ENCODE results near the gene FEM1B.

The FEM1B gene

DNA sequence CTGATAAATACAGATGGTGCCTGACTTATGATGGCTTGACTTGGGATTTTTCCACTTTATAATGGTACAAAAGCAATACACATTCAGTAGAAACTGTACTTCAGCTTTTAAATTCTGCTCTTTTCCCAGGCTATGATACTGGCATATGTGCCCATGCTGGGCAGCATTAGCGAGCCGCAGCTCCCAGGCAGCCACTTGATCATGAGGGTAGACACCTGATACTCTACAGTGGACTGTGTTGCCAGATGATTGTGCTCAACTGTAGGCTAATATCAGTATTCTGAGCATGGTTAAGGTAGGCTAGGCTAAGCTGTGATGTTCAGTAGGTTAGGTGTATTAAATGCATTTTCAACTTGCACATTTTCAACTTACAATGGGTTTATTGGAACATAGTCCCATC lies 17.7 kb upstream of the FEM1B start:
- DNase-seq = peak; percentile 6 to 72 (median 10)

- no peak for DNase-seq
Measured at GRCh38 chr15:68261241-68261640, 16.3 kb upstream of the FEM1B start.

GRCh38 chr15:68261980-68262379 lies 15.6 kb upstream of the FEM1B start:
- no peak for DNase-seq

DNA sequence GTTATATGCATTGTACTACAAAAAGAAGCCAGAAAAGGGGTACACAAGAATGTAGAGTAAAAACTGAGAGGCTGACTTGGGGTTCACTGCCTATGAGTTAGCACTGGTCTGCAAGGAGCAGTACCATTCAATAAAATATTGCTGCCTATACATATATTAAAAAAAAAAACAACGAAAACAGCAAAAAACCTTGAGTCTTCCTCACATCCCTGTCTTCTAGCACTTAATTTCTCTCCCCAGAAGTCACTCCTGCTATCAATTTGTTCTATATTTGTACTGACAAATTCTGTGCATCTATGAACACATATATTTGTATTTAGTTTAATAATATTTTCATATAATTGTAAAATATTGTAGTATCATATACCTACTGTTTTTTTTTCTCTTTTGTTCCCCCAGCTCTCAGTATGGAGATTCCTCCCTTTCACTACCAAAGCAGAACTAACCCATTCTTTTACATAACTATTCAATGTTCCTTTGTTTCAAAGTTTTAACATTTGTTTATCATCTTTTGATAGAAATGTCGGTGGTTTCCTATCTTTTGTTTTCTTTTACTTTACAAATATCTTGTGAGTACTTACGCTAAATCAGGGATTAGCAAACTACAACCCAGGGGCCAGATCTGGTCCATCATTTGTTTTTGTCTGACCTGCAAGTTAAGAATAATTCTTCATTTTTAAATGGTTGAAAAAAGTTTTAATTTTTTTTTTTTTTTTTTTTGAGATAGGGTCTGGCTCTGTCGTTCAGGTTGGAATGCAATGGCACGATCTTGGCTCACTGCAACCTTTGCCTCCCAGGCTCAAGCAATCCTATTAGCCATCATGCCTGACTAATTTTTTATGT lies 14.8 kb upstream of the FEM1B start:
- DNase-seq = no peak

- DNase-seq = no peak
Measured at GRCh38 chr15:68264282-68264681, 13.3 kb upstream of the FEM1B start.

GRCh38 chr15:68265081-68265480 lies 12.5 kb upstream of the FEM1B start:
- DNase-seq = no peak

DNA sequence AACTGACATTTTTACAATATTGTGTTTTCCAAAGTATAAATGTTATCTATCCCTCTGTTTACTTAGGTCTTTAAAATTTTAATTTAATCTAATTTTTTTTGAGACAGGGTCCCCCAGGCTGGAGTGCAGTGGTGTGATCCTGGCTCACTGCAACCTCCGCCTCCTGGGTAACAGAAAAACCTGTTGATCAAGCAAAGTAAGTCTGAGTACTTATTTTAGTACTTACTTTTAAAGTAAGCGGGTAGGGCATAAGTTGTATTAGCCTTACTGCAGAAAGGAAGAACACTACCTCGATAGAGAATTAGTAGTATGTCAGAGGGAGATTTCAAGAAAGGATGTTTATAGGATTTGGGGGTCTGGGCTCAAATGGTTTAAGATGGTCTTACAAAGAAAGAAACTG lies 11.9 kb upstream of the FEM1B start:
- DNase-seq = no peak

DNA sequence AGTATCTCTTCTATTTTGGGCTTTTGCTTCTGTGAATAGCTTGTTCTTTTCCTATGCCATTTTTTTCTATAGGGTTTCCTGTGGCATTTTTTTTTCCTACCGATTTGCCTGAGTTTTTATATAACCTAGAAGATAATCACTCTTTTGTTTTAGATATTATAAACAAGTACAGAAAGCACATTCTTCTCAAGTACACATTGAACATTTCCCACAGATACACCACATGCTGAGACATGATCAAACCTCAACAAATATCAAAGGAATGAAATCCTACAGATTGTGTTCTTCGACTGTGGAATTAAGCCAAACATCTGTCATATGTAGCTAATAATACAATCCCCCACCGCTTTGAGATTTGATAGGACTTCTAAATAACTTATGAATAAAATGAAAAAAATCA lies 9.1 kb upstream of the FEM1B start:
- no peak for DNase-seq

DNA sequence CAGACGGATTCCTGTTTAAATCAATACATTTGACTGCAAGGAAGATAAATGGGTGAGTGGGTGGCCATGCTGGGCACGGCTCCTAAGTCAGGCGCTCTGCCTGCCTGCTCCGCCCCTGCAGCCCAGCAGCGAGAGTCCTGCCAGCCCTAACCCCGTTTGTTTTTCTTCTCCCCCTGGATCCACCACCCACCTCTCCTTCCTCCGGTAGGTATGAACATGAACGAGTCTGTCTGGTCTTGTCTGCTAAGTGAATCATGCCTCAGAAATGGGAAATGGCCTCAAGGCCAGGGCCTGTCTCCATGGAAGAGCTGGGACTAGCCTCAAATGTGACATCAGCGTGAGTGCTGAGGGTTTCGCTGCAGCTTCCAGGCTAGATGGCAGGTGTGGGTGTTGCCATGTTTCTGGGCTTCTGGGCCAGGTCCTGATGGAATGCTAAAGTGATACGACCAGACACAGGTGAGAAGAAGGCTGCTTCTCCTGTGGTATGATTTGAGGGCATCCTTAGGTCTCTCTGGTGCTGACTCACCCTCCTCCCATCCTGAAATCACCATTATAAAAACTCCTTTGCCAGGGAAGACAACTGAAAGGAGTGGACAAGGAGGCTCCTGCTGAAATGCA lies 5.6 kb upstream of the FEM1B start:
- peak in 2 of 3 experiments; percentile 41 to 64 for DNase-seq

DNA sequence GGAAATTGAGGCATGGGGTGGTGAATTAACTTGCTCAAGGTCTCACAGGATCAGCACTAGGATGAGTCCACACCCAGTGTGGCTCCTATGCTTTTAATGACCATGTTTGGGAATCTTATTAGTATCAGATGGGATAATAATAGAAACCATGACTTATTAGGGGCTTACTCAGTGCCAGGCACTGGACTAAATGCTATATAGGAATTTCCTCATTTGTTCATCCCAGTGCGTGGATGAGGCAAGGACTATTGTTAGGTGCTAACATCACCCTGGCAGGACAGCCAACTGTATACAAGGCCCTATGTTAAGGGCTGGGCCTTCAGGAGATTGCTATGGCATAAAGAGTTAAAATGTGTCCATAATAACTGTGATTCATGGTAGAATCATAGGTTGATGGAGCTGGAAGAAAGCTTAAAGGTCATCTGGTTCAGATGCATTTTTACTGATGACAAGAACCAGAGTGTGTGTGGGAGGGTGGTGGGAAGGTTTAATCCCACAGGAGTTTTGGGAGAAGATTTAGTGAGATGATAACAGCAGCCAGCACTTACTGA lies 4.7 kb upstream of the FEM1B start:
- DNase-seq = no peak

DNA sequence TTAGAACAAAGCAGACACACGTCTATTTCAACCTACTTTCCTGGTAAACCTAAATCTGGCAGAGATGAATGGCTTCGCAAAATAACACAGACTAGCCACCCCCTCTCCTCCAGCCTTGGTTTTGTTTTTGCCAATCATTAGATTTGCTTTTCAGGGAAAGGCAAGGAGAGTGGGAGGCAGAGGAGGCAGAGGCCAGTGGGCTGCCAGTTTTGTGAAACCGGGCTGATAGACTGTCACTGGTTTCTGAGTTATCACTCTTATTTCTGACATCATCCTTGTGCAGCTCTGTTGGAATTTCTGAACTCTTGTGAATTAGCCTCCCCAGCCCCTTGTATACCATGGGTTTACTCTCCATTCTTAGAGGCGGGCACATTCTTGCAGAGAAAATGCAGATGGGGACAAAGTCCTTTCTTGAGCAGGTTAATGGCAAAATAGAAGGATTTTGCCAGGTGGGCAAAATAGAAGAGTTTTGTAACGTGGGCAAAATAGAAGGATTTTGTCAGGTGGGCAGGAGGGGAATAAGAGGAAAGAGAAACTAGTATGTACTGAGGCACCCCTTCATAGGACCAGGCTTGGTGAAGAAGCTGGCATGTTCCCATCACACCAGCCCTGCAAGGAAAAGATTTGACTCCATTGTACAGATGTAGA lies 3.2 kb upstream of the FEM1B start:
- no peak for DNase-seq

DNA sequence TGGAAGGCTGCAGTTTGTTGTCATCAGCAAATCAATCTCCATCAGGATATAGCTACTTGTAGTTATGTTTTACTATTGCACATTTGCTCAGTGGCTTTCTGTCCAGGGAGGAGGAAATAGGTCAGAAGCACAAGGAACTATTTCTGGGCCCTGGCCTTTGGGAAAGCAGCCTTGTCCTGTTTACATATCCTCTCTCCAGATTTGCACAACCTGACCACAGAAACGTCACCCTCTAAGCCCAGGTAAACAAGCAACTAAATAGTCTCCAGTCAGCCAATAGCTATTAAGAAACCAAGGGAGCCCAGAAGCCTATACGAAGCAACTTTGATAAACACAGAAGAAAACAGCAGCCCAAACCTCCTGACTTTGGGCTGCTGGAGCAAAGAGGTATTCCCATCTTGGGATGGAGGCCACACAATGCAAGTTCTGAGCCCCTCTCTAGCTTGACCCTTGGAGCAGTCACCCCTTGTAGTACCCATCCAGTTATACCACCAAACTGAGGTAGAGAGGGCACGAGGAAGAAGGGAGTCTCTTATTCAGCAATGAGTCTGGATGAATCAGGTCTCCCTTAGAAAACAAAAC lies 2.3 kb upstream of the FEM1B start:
- no peak for DNase-seq

DNA sequence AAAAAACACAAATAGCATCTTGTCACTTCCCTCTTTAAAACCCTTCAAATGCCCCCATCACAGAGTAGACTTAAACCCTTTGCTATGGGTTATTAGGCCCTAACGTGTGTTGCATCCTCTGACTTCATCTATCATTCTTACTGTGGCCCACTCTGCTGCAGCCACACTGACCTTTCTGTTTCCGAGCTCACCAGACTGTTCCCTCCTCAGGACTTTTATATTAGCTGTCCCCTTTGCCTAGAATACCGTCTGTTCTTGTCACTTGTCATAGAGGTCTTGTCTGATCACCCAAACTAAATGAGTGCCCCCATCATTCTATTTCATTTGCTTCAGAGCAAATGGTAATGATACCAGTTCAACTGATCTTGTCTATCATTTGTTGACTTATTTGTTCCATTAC lies 877 bp upstream of the FEM1B start:
- no peak for DNase-seq

DNA sequence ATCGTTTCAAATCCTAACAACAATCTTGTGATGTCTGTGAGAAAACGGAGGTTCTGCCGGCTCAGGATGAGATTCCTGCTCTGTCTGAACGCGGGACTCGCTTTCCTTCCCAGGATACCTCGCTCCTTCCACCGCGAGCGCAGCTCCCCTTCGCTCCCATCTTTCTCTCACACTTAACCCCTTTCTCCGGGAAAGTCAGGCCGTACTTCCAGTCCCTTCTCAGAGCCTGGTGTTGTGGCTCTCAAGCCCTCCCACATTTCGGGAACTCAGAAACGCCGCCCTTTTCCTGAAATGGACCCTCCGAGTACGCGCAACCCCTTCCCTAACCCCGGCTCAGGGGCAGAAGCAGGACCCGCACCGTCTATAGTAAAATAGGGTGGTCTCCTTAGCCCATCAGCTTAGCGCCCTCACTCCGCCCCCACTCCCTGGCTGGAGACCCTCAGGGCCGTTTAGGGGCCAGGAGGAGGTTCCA lies 378 bp upstream of the FEM1B start:
- peak in 2 of 3 experiments; percentile 63 to 94 for DNase-seq

DNA sequence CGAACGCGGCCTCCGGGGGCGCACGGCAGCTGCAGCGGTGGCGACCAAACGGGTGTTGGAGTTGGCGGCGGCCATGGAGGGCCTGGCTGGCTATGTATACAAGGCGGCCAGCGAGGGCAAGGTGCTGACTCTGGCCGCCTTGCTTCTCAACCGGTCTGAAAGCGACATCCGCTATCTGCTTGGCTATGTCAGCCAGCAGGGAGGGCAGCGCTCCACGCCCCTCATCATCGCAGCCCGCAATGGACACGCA lies 725 bp downstream of the FEM1B start:
- DNase-seq = no peak

GRCh38 chr15:68278595-68279405 lies 1.3 kb downstream of the FEM1B start:
- DNase-seq = peak; percentile 51 to 74 (median 57)

DNA sequence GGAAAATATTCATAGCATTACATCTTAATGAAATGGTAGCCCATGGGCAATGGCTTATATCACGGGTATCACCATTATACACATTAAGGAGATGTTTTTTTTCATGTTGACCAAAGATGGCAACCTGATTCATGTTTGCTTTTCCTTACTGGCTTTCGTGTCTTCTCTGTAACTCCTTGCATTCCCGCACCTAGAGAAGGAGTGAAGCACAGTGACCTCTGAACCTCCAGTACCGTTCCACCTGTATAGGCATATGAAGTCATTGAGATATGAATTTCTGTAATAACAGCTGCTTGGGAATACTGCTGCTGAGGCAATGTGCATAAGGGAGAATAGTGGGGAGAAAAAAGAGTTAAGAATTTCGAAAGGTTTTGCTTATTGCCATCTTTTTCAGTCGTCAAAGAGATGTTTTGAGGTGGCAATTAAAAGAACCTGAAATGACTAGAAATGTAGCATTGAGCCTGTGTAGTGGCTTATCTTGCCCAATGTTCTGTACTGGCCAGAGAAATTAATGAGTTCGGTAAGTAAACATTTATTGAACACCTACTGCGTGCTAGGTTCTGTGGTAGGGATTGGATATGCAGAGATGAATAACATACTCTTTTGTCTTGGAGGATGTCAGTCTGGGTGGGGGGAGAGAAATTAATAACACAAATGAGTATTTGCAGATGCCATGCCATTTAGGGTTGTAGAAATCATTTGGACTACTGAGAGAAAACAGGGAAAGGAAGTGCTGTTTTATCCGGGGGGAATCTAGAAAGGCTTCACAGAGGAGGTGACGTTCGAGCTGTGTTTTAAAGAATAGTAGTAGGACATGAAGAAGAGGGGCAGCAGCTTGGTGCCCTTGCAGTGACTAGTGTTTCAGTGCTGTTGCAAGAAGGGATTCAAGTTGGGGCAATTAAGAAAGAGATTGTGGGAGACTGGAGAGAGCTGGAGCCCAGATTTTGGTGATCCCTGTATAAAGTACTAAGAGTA lies 2.5 kb downstream of the FEM1B start:
- DNase-seq = no peak

DNA sequence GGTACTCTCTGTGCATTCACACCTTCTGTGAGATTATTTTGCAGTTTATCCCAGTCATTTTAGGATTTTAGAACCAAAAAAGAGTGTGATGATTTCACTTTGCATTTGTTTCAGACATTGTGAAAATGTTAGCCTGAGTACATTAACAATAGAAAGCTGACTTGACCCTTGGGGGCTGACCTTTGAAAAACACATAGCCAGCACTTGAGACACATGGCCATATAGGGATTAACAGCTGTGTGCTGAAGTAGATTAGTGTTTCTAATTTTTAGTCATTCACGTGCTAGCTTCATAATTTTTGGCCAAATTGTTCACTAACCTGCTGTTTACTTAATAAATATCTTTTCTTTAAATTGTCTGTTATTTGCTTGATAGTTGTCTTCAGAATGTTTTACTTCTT lies 3.5 kb downstream of the FEM1B start:
- no peak for DNase-seq

DNA sequence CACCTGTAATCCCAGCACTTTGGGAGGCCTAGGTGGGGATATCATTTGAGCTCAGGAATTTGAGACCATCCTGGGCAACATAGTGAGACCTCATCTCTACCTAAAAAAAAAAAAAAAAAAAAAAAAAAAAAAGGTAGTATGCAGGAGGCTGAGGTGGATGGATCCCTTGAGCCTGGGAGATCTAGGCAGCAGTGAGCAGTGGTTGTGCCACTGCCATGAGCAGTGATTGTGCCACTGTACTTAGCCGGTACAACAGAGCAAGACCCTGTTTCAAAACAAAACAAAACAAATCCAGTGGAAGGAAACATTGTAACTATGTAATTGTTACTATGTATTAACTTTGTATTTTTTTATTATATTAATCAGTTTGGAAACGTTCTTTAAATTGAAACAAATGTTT lies 5.9 kb downstream of the FEM1B start:
- no peak for DNase-seq

DNA sequence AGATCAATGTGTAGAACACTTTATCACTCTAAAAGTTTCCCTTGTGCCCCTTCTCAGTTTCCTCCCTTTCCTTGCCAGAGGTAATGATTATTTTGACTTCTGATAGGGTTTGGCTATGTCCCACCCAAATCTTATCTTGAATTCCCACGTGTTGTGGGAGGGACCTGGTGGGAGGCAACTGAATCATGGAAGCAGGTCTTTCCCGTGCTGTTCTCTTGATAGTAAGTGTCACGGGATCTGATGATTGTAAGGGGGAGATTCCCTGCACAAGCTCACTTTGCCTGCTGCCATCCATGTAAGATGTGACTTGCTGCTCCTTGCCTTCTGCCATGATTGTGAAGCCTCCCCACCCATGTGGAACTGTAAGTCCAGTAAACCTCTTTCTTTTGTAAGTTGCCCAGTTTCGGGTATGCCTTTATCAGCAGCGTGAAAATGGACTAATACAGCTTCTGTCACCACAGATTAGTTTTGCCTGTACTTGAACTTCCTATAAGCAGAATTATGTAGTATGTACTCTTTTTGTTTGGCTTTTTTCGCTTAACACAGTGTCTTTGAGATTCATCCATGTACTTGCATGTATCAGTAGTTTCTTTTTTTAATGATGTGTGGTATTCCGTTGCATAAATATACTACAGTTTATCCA lies 7.2 kb downstream of the FEM1B start:
- no peak for DNase-seq

All from NCI-H1417 (cell line).